ENCODE results near the gene CXCL8. TPM values are rescaled to one million over a fixed set of nuclear protein-coding genes. Genes with fewer than 3 reads are reported as not detected.
A peak's percentile ranks its signal among the peaks of the same experiment; 100 is the strongest.
"Not testable (repeated sequence)": the region's sequence is repeated elsewhere in the genome, so short reads cannot be mapped to it uniquely, and the experiment has no call there.

The CXCL8 gene
- polyA plus RNA-seq, 1 donor, result 0.78 TPM

- Histone ChIP-seq H3K27me3 (ENCODE audit: control insufficient read depth, insufficient read depth, low read length) (no peaks in the 10 kb centered on the region), H3K4me3 (ENCODE audit: low read length) (no peak overlapping the region), H3K9me3 (ENCODE audit: control insufficient read depth, low read depth, low read length) (no peaks in the 10 kb centered on the region), H3K36me3 (ENCODE audit: control insufficient read depth, insufficient read depth, low read length) (no peaks in the 10 kb centered on the region), H3K27ac (ENCODE audit: low read length) (no peak overlapping the region), H3K4me1 (ENCODE audit: control insufficient read depth, insufficient read depth, low read length) (no peaks in the 10 kb centered on the region)
- no peak for DNase-seq
- no CpG with 5 or more reads among the region's 2 CpGs for WGBS (ENCODE audit: insufficient coverage, low lambda C conversion rate)
These were observed 19.0 kb downstream of the CXCL8 start for GRCh38 chr4:73759357-73759756.

- no peak overlapping the region for H3K27ac ChIP-seq (ENCODE audit: low read length)
- no peaks in the 10 kb centered on the region for H3K9me3 ChIP-seq (ENCODE audit: control insufficient read depth, low read depth, low read length)
- H3K36me3 ChIP-seq (ENCODE audit: control insufficient read depth, insufficient read depth, low read length), result no peaks in the 10 kb centered on the region
- no peak overlapping the region for H3K4me3 ChIP-seq (ENCODE audit: low read length)
- H3K4me1 ChIP-seq (ENCODE audit: control insufficient read depth, insufficient read depth, low read length), result no peaks in the 10 kb centered on the region
- no peak for DNase-seq
- 88% methylated on average over 1 of the region's 1 CpG for WGBS (ENCODE audit: insufficient coverage, low lambda C conversion rate)
- H3K27me3 ChIP-seq (ENCODE audit: control insufficient read depth, insufficient read depth, low read length), result no peaks in the 10 kb centered on the region
These were observed 21.5 kb downstream of the CXCL8 start for GRCh38 chr4:73761856-73762255.

- H3K4me3 ChIP-seq (ENCODE audit: low read length), result no peak overlapping the region
- H3K36me3 ChIP-seq (ENCODE audit: control insufficient read depth, insufficient read depth, low read length), result no peaks in the 10 kb centered on the region
- 96% methylated on average over 5 of the region's 7 CpGs for WGBS (ENCODE audit: insufficient coverage, low lambda C conversion rate)
- DNase-seq, result no peak
- H3K9me3 ChIP-seq (ENCODE audit: control insufficient read depth, low read depth, low read length), result no peaks in the 10 kb centered on the region
- no peaks in the 10 kb centered on the region for H3K27me3 ChIP-seq (ENCODE audit: control insufficient read depth, insufficient read depth, low read length)
- H3K4me1 ChIP-seq (ENCODE audit: control insufficient read depth, insufficient read depth, low read length), result no peaks in the 10 kb centered on the region
- H3K27ac ChIP-seq (ENCODE audit: low read length), result no peak overlapping the region
These were observed 22.0 kb downstream of the CXCL8 start for GRCh38 chr4:73762409-73762808.

- WGBS (ENCODE audit: insufficient coverage, low lambda C conversion rate), result 100% methylated on average over 1 of the region's 6 CpGs
These were observed 23.5 kb downstream of the CXCL8 start for GRCh38 chr4:73763877-73764276.

GRCh38 chr4:73764513-73764912, 24.1 kb downstream of the CXCL8 start:
- no peaks in the 10 kb centered on the region for H3K9me3 ChIP-seq (ENCODE audit: control insufficient read depth, low read depth, low read length)
- H3K4me3 ChIP-seq (ENCODE audit: low read length), result no peak overlapping the region
- no peaks in the 10 kb centered on the region for H3K27me3 ChIP-seq (ENCODE audit: control insufficient read depth, insufficient read depth, low read length)
- no peaks in the 10 kb centered on the region for H3K4me1 ChIP-seq (ENCODE audit: control insufficient read depth, insufficient read depth, low read length)
- H3K36me3 ChIP-seq (ENCODE audit: control insufficient read depth, insufficient read depth, low read length), result no peaks in the 10 kb centered on the region
- H3K27ac ChIP-seq (ENCODE audit: low read length), result no peak overlapping the region
- WGBS (ENCODE audit: insufficient coverage, low lambda C conversion rate), result 86% methylated on average over 1 of the region's 4 CpGs
- DNase-seq, result no peak

More at GRCh38 chr4:73763877-73764276, 23.5 kb downstream of the CXCL8 start:
- Histone ChIP-seq H3K4me1 (ENCODE audit: control insufficient read depth, insufficient read depth, low read length) (no peaks in the 10 kb centered on the region), H3K27me3 (ENCODE audit: control insufficient read depth, insufficient read depth, low read length) (no peaks in the 10 kb centered on the region), H3K36me3 (ENCODE audit: control insufficient read depth, insufficient read depth, low read length) (no peaks in the 10 kb centered on the region), H3K27ac (ENCODE audit: low read length) (no peak overlapping the region), H3K9me3 (ENCODE audit: control insufficient read depth, low read depth, low read length) (no peaks in the 10 kb centered on the region), H3K4me3 (ENCODE audit: low read length) (no peak overlapping the region)
- no peak for DNase-seq

- no peaks in the 10 kb centered on the region for H3K27me3 ChIP-seq (ENCODE audit: control insufficient read depth, insufficient read depth, low read length)
- no peaks in the 10 kb centered on the region for H3K36me3 ChIP-seq (ENCODE audit: control insufficient read depth, insufficient read depth, low read length)
- no peaks in the 10 kb centered on the region for H3K9me3 ChIP-seq (ENCODE audit: control insufficient read depth, low read depth, low read length)
- H3K4me1 ChIP-seq (ENCODE audit: control insufficient read depth, insufficient read depth, low read length), result no peaks in the 10 kb centered on the region
- no CpG with 5 or more reads among the region's 2 CpGs for WGBS (ENCODE audit: insufficient coverage, low lambda C conversion rate)
- DNase-seq, result no peak
- no peak overlapping the region for H3K4me3 ChIP-seq (ENCODE audit: low read length)
- H3K27ac ChIP-seq (ENCODE audit: low read length), result no peak overlapping the region
These were observed 24.9 kb downstream of the CXCL8 start for GRCh38 chr4:73765296-73765695.

GRCh38 chr4:73770917-73771316, 30.5 kb downstream of the CXCL8 start:
- H3K4me1 ChIP-seq (ENCODE audit: control insufficient read depth, insufficient read depth, low read length), result no peaks in the 10 kb centered on the region
- no CpG with 5 or more reads among the region's 2 CpGs for WGBS (ENCODE audit: insufficient coverage, low lambda C conversion rate)
- no peaks in the 10 kb centered on the region for H3K36me3 ChIP-seq (ENCODE audit: control insufficient read depth, insufficient read depth, low read length)
- H3K27ac ChIP-seq (ENCODE audit: low read length), result no peak overlapping the region
- H3K4me3 ChIP-seq (ENCODE audit: low read length), result no peak overlapping the region
- peak; percentile 62 to 76 for DNase-seq
- H3K27me3 ChIP-seq (ENCODE audit: control insufficient read depth, insufficient read depth, low read length), result no peaks in the 10 kb centered on the region
- H3K9me3 ChIP-seq (ENCODE audit: control insufficient read depth, low read depth, low read length), result no peaks in the 10 kb centered on the region

- Histone ChIP-seq H3K27me3 (ENCODE audit: control insufficient read depth, insufficient read depth, low read length) (no peaks in the 10 kb centered on the region), H3K9me3 (ENCODE audit: control insufficient read depth, low read depth, low read length) (no peaks in the 10 kb centered on the region), H3K4me1 (ENCODE audit: control insufficient read depth, insufficient read depth, low read length) (no peaks in the 10 kb centered on the region), H3K27ac (ENCODE audit: low read length) (no peak overlapping the region), H3K4me3 (ENCODE audit: low read length) (no peak overlapping the region), H3K36me3 (ENCODE audit: control insufficient read depth, insufficient read depth, low read length) (no peaks in the 10 kb centered on the region)
- no peak for DNase-seq
- WGBS (ENCODE audit: insufficient coverage, low lambda C conversion rate), result no CpG with 5 or more reads among the region's 1 CpG
These were observed 32.0 kb downstream of the CXCL8 start for GRCh38 chr4:73772363-73772762.

GRCh38 chr4:73774406-73774805, 34.0 kb downstream of the CXCL8 start:
- no CpG with 5 or more reads among the region's 4 CpGs for WGBS (ENCODE audit: insufficient coverage, low lambda C conversion rate)
- not testable (repeated sequence) for H3K4me1 ChIP-seq (ENCODE audit: control insufficient read depth, insufficient read depth, low read length); H3K27me3 ChIP-seq (ENCODE audit: control insufficient read depth, insufficient read depth, low read length); H3K4me3 ChIP-seq (ENCODE audit: low read length); H3K27ac ChIP-seq (ENCODE audit: low read length); H3K36me3 ChIP-seq (ENCODE audit: control insufficient read depth, insufficient read depth, low read length); DNase-seq; H3K9me3 ChIP-seq (ENCODE audit: control insufficient read depth, low read depth, low read length)

GRCh38 chr4:73776321-73776729, 36.0 kb downstream of the CXCL8 start:
- Histone ChIP-seq H3K27ac (ENCODE audit: low read length) (no peak overlapping the region), H3K9me3 (ENCODE audit: control insufficient read depth, low read depth, low read length) (no peaks in the 10 kb centered on the region), H3K36me3 (ENCODE audit: control insufficient read depth, insufficient read depth, low read length) (no peaks in the 10 kb centered on the region), H3K4me3 (ENCODE audit: low read length) (no peak overlapping the region), H3K27me3 (ENCODE audit: control insufficient read depth, insufficient read depth, low read length) (no peaks in the 10 kb centered on the region), H3K4me1 (ENCODE audit: control insufficient read depth, insufficient read depth, low read length) (no peaks in the 10 kb centered on the region)
- no peak for DNase-seq
- 80% methylated on average over 1 of the region's 2 CpGs for WGBS (ENCODE audit: insufficient coverage, low lambda C conversion rate)

- Histone ChIP-seq H3K27me3 (ENCODE audit: control insufficient read depth, insufficient read depth, low read length) (no peaks in the 10 kb centered on the region), H3K27ac (ENCODE audit: low read length) (no peak overlapping the region), H3K36me3 (ENCODE audit: control insufficient read depth, insufficient read depth, low read length) (no peaks in the 10 kb centered on the region), H3K4me3 (ENCODE audit: low read length) (no peak overlapping the region), H3K4me1 (ENCODE audit: control insufficient read depth, insufficient read depth, low read length) (no peaks in the 10 kb centered on the region), H3K9me3 (ENCODE audit: control insufficient read depth, low read depth, low read length) (no peaks in the 10 kb centered on the region)
- no CpG with 5 or more reads among the region's 3 CpGs for WGBS (ENCODE audit: insufficient coverage, low lambda C conversion rate)
- DNase-seq, result no peak
These were observed 37.2 kb downstream of the CXCL8 start for GRCh38 chr4:73777612-73778011.
